ENCODE results near the gene SCTR.

Gene SCTR

GRCh38 chr2:119522671-119523070, 1.6 kb downstream of the SCTR start:
- DNase-seq = no peak

- DNase-seq = no peak
These were observed 2.7 kb downstream of the SCTR start for GRCh38 chr2:119521433-119522050.

GRCh38 chr2:119520696-119521432, 3.4 kb downstream of the SCTR start:
- DNase-seq = no peak

GRCh38 chr2:119519057-119519408, 5.2 kb downstream of the SCTR start:
- DNase-seq = no peak

GRCh38 chr2:119518401-119519056, 5.8 kb downstream of the SCTR start:
- peak; percentile 1 to 72 for DNase-seq

- peak; percentile 72 to 84 for DNase-seq
These were observed 6.8 kb downstream of the SCTR start for GRCh38 chr2:119517433-119517832.

GRCh38 chr2:119516121-119516520, 8.2 kb downstream of the SCTR start:
- DNase-seq = no peak

GRCh38 chr2:119513832-119514231, 10.5 kb downstream of the SCTR start:
- DNase-seq = no peak

GRCh38 chr2:119512946-119513345, 11.3 kb downstream of the SCTR start:
- no peak for DNase-seq

- no peak for DNase-seq
These were observed 12.3 kb downstream of the SCTR start for GRCh38 chr2:119511989-119512388.

GRCh38 chr2:119508756-119509155, 15.5 kb downstream of the SCTR start:
- DNase-seq = no peak

GRCh38 chr2:119496682-119497081, 27.6 kb downstream of the SCTR start:
- no peak for DNase-seq

- no peak for DNase-seq
These were observed 28.3 kb downstream of the SCTR start for GRCh38 chr2:119495948-119496347.

- no peak for DNase-seq
These were observed 30.0 kb downstream of the SCTR start for GRCh38 chr2:119494163-119494790.

- no peak for DNase-seq
These were observed 32.3 kb downstream of the SCTR start for GRCh38 chr2:119491776-119492525.

- no peak for DNase-seq
These were observed 33.6 kb downstream of the SCTR start for GRCh38 chr2:119490653-119491195.

- DNase-seq = no peak
These were observed 34.2 kb downstream of the SCTR start for GRCh38 chr2:119490106-119490505.

- no peak for DNase-seq
These were observed 34.9 kb downstream of the SCTR start for GRCh38 chr2:119489232-119489952.

- DNase-seq = no peak
These were observed 35.8 kb downstream of the SCTR start for GRCh38 chr2:119488245-119489214.

- no peak for DNase-seq
These were observed 36.6 kb downstream of the SCTR start for GRCh38 chr2:119487434-119488244.

Data from inflammatory macrophage treated with lipopolysaccharide for 1 hour (primary cell).